GM06990 (cell line): ENCODE data around the gene COL23A1.

Experiments used
- DNase-seq: peaks from one replicate; pipeline ENCODE4 v3.0.0-alpha.2; 2011; ENCODE audit not compliant: insufficient read length; ENCODE audit errors: extremely low read depth
- H3K27me3 ChIP-seq: replicated peaks from 2 replicates; pipeline ENCODE4 v1.6.0; 2011; ENCODE audit warnings: low read length; ENCODE audit not compliant: control insufficient read depth, insufficient read depth
- H3K36me3 ChIP-seq: 2 replicates; pipeline ENCODE4 v1.5.1; 2011; ENCODE audit warnings: low read length; ENCODE audit not compliant: control insufficient read depth, insufficient read depth
- H3K4me3 ChIP-seq: replicated peaks from 2 replicates; pipeline ENCODE4 v1.5.1; 2011; ENCODE audit warnings: low read depth, mild to moderate bottlenecking, control low read depth, low read length
- TF ChIP-seq, protein P1 (sequence below): IDR thresholded peaks from 2 replicates; pipeline ENCODE4 v1.5.1; 2011; ENCODE audit warnings: low read length, control low read depth, mild to moderate bottlenecking, inconsistent platforms; ENCODE audit not compliant: insufficient read depth, poor library complexity, severe bottlenecking

Gene COL23A1

DNA sequence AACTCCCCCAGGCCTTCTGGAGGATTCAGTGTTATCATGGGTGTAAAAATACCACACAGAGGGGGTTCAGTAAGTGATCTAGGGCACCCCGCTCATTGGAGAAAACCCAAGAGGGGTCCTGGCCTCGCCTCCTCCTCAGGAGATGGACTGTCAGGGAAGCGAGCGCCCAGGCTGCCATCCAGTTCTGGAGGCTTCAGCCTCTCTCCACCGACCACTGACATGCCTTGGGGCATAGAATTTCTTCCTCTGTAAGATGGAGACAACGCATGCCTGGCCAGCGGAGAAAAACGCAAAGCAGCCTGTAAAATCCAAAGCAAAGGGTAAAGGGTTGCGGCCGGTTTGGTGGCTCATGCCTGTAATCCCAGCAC is 165.4 kb downstream of the COL23A1 start:
- no peaks in the 10 kb centered on the region for H3K36me3 ChIP-seq
- H3K27me3 ChIP-seq = no peaks in the 10 kb centered on the region; the same call in 1 of the 2 replicates
- TF ChIP-seq, protein P1, sequence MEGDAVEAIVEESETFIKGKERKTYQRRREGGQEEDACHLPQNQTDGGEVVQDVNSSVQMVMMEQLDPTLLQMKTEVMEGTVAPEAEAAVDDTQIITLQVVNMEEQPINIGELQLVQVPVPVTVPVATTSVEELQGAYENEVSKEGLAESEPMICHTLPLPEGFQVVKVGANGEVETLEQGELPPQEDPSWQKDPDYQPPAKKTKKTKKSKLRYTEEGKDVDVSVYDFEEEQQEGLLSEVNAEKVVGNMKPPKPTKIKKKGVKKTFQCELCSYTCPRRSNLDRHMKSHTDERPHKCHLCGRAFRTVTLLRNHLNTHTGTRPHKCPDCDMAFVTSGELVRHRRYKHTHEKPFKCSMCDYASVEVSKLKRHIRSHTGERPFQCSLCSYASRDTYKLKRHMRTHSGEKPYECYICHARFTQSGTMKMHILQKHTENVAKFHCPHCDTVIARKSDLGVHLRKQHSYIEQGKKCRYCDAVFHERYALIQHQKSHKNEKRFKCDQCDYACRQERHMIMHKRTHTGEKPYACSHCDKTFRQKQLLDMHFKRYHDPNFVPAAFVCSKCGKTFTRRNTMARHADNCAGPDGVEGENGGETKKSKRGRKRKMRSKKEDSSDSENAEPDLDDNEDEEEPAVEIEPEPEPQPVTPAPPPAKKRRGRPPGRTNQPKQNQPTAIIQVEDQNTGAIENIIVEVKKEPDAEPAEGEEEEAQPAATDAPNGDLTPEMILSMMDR = no peak
- DNase-seq = no peak
- no peak overlapping the region for H3K4me3 ChIP-seq

DNA sequence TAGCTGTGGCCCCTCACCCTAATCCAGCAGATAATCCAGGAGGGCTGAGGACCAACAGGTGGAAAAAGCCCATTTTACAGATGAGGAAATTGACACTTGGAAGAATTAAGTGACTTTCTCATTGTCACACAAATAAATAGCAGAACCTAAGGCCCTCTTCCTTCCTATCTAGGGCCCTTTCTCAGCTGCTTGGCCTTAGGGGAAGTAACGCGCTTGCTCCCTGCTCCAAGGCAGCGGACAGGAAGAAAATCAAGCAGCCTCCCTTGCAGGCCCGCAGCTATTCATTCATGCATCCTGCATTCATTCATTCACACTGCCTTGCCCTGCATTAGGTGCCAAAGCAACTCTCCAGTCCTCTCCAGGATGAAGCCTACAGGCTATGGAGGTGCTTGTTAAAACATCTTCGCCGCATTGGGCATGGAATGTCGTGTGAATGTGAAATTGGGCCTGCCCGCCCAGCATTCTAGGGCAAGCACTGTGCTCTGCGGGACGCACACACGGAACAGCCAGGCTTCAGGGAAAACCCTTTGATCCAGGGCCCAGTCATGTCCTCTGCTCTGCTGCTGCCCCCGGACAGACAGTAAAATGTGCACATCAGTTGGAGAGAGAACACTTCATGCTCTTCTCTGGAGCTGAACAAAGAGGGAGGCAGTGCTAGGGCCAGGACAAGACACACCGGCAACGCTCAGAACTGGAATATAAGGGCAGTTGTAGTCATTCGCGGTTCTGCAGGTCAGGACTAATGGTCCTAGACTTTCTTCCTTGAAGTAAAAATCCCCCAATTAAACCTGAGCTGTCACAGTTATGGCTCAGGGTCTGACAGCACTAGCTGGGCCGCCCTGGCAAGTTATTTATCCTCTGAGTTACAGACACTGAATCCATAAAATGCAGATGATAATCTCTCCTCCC is 166.0 kb downstream of the COL23A1 start:
- H3K36me3 ChIP-seq = no peaks in the 10 kb centered on the region
- DNase-seq = no peak

DNA sequence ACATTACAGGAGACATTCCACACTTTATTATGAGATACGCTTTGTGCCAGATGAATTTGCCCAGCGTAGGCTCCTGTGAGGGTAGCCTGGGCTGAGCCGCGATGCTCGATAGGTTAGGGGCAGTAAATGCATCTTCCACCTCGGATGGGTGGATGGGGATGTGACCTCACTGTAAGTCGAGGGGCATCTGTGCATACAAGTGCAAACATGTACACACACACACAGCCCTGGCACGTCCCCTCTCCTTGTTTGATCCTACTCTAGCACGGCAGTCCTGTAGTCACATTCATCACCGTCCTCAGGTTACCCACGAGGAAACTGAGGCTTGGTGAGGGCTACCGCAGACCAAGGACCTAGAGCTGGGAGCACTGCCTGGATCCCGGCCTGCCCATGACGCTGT is 166.8 kb downstream of the COL23A1 start:
- Histone ChIP-seq H3K36me3 (no peaks in the 10 kb centered on the region), H3K27me3 (no peaks in the 10 kb centered on the region; the same call in 1 of the 2 replicates), H3K4me3 (no peak overlapping the region)
- TF ChIP-seq, protein P1 = no peak
- DNase-seq = no peak

More for the DNA sequence above, 166.0 kb downstream of the COL23A1 start:
- no peak overlapping the region for H3K4me3 ChIP-seq
- TF ChIP-seq, protein P1 = no peak
- no peaks in the 10 kb centered on the region; the same call in 1 of the 2 replicates for H3K27me3 ChIP-seq

DNA sequence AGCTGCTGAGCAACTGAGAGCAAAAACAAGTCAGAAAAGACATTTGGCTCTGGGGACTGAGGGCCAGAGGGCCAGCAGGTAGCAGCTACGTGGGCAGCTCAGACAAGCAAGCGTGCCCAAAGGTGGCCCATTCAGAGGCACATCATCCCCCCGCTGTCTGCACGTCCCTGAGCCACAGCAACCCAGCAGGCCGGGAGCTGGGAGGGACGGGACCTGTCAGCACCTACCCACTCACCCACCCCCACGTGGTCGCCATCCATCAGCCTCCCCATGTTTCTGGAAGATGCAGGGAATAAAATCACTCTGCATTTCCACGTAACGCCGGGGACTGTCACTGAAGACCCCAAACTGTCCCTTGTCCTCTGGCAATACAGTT is 167.8 kb downstream of the COL23A1 start:
- no peaks in the 10 kb centered on the region for H3K36me3 ChIP-seq
- H3K4me3 ChIP-seq = no peak overlapping the region
- TF ChIP-seq, protein P1 = no peak
- no peaks in the 10 kb centered on the region; the same call in 1 of the 2 replicates for H3K27me3 ChIP-seq
- no peak for DNase-seq

DNA sequence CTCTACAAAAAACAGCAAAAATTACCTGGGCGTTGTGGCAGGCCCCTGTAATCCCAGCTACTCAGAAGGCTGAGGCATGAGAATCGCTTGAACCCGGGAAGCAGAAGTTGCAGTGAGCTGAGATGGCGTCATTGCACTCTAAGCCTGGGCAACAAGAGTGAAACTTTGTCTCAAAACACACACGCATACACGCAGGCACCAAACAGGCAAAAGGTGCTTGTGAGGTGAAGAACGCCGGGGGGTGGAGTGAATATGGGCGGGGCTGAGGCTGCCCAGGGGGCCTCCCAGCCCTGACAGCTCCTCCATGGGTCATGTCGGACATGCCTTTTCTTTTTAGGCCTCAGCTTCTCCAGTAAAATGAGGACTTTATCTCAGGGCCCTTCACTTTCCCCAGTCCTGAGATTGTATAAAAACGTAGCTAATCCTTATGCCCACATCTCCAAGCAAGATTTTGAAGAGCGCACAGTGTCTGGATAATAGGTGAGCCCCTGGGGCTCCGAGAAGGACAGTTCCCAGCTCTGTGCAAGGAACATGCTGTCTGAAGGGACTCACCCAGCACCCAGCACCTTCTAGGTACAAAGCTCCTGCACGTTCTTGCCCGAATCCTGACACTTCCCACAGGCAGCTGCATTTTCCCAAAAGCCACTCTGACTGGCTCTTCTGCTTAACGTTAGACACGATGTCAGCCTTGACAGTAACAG is 168.3 kb downstream of the COL23A1 start:
- TF ChIP-seq, protein P1 = no peak
- Histone ChIP-seq H3K27me3 (no peaks in the 10 kb centered on the region; the same call in 1 of the 2 replicates), H3K36me3 (no peaks in the 10 kb centered on the region)

More for the DNA sequence above, 168.3 kb downstream of the COL23A1 start:
- no peak for DNase-seq
- no peak overlapping the region for H3K4me3 ChIP-seq
